Hematopoietic multipotent progenitor cell treated with erythropoietin and hydrocortisone succinate and interleukin-3 and kit ligand, for 8 days (in vitro differentiated cells): ENCODE measurements around the gene CACNA1B.
"Not testable (repeated sequence)": the region's sequence is repeated elsewhere in the genome, so short reads cannot be mapped to it uniquely, and the experiment has no call there.

ENCODE experiments used
- DNase-seq: peaks from one replicate; pipeline ENCODE4 v3.0.0-alpha.2; 2015

CACNA1B gene

GRCh38 chr9:138122201-138122600 is 244.6 kb downstream of the CACNA1B start:
- no peak for DNase-seq

GRCh38 chr9:138122676-138123075 is 245.1 kb downstream of the CACNA1B start:
- no peak for DNase-seq

- no peak for DNase-seq
Measured at GRCh38 chr9:138123086-138123485, 245.5 kb downstream of the CACNA1B start.

- DNase-seq, result not testable (repeated sequence)
Measured at GRCh38 chr9:138126090-138126857, 248.7 kb downstream of the CACNA1B start.

- not testable (repeated sequence) for DNase-seq
Measured at GRCh38 chr9:138126858-138127584, 249.4 kb downstream of the CACNA1B start.

- DNase-seq, result not testable (repeated sequence)
Measured at GRCh38 chr9:138128027-138128426, 250.4 kb downstream of the CACNA1B start.

- DNase-seq, result not testable (repeated sequence)
Measured at GRCh38 chr9:138129318-138129717, 251.7 kb downstream of the CACNA1B start.

- not testable (repeated sequence) for DNase-seq
Measured at GRCh38 chr9:138132946-138133705, 255.5 kb downstream of the CACNA1B start.

- not testable (repeated sequence) for DNase-seq
Measured at GRCh38 chr9:138134581-138134980, 257.0 kb downstream of the CACNA1B start.

GRCh38 chr9:138139096-138139495 is 261.5 kb downstream of the CACNA1B start:
- DNase-seq, result not testable (repeated sequence)

- DNase-seq, result not testable (repeated sequence)
Measured at GRCh38 chr9:138140980-138141379, 263.4 kb downstream of the CACNA1B start.

- not testable (repeated sequence) for DNase-seq
Measured at GRCh38 chr9:138142528-138143244, 265.1 kb downstream of the CACNA1B start.

- DNase-seq, result not testable (repeated sequence)
Measured at GRCh38 chr9:138143491-138143890, 265.9 kb downstream of the CACNA1B start.

GRCh38 chr9:138147556-138147955 is 270.0 kb downstream of the CACNA1B start:
- DNase-seq, result not testable (repeated sequence)

- not testable (repeated sequence) for DNase-seq
Measured at GRCh38 chr9:138149672-138150656, 272.4 kb downstream of the CACNA1B start.

GRCh38 chr9:138155788-138156187 is 278.2 kb downstream of the CACNA1B start:
- DNase-seq, result not testable (repeated sequence)

GRCh38 chr9:138166793-138167192 is 289.2 kb downstream of the CACNA1B start:
- DNase-seq, result not testable (repeated sequence)
